GM21360 (cell line): ENCODE measurements around the gene LRRC41.

Experiments
- ATAC-seq: cut with Tn5 transposase; IDR thresholded peaks from one replicate; pipeline ENCODE4 v1.9.1; 2021; ENCODE audit warnings: mild to moderate bottlenecking, moderate library complexity; ENCODE audit not compliant: unreplicated experiment

LRRC41 gene

DNA sequence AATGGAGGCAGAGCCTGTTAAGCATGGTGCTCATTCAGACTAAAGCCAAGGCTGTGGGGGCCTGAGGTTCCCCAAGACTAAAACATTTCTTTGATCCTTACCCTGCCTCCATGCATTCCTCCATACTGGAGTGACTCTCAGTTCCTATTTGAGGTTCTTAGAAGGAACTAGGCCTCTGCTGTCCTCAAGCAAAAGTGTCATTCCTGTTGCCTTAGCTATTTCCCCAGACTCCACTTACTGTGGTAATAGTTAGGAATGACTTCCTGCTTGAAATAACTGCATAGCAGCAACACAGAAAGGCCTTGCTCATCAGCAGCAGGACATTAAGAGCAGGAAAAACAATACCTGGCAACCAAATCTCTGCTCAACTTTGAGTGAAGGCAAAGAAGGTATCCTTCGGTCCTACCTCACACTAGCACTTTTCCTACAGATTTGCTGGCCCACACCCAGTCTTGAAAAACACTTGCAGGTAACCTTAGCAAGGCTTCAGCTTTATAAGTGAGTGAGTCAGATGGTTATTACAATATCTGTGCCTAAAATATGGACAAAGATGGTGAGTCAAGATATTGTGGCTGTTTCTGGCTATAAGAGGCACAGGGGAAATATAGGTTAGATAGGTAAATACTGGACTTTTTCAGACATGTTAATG is 14.8 kb downstream of the LRRC41 start:
- no peak for ATAC-seq

DNA sequence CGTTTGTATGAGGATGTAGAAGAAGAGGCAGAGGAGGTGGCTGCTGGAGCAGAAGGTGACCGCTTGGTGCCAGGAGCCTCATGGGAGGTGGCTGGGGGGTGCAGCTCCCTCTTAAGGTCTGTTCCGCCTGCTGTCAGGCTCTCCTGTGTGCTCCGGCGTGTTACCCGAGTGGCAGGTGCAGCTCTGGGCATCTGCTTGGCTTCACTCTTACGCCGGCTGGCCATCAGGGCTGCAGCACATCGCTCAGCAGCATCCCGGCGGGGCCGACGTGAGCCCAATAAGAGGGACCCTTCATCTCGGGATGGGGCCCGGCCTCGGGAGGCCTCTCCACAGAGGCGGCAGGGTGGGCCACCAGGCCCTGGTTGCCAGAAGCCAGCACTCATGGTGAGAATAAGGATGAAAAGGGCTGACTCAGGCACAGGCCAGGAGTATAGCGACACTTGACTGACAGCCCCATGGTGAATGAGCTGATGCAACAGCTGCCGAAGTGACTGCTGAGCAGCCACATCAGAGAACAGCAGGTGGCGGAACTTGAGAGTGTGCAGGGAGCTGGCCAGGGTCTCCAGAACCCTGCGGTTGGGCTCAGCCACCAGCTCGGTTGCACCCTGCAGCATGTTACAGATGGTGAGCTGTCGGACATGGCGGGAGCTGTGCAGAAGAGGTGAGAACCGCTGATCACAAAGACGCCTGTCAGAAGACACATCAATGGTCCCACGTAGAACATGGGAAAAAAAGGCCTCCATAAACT is 17.5 kb downstream of the LRRC41 start:
- ATAC-seq, result no peak

DNA sequence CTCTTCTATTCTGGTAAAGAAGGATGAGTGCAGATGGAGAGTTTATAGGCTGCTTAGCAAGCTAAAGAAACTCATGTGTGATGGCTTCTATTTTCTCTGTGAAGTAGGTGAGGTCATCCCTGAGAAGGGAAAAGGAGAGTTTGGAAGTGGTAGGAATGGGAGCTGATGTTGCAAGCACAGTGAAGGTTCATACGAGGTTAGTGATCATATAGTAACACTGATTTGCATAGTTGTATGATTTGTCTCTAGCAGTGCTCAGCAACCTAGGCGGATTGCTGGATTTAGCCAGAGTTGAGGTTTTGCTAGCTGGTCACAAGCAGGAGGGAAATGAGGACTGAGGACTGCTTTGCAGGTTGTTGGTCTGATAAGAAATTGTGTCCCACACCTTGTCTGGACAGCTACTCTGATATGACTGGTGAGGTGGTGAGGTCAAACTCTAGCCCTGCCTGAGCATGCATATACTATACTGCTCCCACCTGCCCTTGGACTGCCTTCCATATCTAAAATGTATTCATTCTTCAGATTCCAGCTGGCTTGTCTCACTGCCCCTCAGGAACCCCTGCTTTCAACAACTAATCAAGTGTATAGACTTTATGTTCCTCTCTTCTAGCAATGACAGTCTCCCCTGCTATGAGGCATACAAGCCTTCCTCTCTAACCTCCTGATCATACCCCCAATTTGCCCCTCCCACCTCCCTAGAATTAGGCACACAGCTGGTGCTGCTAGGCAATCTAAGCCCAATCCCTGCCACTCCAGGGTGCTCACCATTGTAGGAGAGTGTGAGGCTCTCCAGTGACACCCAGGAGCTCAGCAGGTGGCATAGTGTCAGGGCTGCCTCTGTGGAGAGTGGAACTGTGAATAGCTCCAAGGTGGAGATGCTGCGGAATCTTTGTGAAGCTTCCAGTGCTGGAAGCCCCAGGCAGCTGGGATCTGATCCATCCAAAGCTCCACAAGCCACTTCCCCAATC is 18.5 kb downstream of the LRRC41 start:
- no peak for ATAC-seq

DNA sequence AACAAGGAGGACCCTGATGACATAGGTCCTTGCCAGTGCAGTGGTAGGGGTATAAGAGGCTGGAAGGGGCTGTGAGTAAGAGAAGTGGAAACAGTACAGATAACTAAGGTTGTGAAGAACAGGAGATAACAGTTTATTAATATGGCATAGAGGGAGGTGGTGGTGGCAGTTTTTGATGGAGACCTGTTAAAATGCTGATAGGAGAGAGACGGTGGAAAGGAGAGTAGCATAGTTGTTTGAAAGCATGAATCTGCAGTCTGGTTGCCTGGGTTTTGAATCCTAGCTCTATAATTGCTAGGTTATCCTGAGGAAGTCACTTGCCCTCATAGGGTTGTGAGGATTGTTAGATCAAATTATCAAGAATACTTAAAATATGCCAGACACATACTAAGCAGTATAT is 19.4 kb downstream of the LRRC41 start:
- no peak for ATAC-seq

DNA sequence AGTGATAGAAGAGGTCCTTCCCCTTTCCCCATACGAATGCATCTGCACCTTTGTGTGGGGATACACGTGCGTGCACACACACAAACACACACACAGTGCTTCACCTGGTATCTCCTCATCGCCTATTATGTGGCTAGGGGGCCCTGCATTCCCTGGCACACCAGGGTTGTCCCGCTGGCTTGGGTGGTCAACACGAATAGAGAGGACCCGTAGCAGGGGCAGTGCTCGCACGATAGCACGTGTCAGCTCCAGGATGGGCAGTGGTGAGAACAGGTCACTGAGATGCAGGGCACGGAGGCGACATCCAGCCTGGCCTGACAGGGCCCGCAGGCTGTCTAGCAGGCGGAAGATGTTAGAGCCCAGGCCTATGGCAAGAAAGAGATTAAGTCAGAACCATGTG is 22.4 kb downstream of the LRRC41 start:
- no peak for ATAC-seq

DNA sequence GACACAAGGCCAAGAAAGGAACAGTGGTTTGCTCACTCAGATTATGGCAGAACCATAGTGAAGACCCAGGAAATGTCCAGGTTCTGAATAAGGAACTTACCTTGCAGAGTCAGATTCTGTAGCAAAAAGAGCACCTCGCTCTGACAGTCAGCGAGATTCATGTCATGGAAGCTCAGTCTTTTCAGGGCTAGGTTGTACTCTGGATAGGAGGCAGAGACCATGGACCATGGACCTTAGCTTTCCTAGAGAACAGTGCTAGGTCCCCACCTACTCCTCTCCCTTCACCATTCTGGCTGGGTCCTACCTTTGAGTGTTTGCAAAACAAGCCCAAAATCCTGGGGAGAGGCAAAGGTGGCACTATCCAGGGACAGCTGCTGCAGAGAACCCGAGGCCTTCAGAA is 23.3 kb downstream of the LRRC41 start:
- ATAC-seq, result no peak

DNA sequence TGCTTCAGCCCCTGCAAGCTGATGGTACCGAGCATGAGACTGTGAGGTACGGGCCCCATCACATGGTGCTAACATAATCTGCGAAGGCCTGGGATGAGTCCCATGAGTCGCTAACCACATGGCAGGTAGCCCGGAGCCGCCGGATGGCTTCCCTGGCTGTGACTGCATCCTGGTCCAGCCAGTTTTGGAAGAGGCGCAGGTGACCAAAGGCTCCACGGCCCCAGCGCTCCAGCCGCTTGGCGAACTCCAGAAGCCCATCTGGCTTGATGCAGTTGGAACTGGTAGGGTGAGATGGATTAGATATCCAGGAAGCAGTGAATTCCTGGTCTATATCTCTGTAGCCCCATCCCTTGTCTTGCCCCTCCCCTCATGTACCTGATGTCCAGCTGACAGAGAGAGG is 24.6 kb downstream of the LRRC41 start:
- no peak for ATAC-seq

DNA sequence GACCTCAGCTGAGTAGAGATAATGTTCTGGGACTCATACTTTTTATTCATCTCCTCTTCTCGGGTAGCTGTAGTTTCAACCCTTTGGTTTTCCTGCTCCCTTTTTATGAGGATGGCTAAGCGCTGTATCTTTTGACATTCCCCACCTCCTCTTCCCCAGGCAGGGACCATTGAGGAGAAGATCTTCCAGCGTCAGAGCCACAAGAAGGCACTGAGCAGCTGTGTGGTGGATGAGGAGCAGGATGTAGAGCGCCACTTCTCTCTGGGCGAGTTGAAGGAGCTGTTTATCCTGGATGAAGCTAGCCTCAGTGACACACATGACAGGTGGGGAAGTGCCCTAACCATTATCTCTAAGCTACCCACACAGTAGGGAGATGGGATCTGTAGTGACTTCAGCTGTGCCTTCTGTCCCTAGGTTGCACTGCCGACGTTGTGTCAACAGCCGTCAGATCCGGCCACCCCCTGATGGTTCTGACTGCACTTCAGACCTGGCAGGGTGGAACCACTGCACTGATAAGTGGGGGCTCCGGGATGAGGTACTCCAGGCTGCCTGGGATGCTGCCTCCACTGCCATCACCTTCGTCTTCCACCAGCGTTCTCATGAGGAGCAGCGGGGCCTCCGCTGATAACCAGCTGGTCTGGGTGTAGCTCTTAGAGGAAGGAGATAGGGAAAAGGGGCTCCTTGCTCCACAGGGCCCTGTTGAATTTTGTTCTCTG is 25.6 kb downstream of the LRRC41 start:
- ATAC-seq, result no peak

DNA sequence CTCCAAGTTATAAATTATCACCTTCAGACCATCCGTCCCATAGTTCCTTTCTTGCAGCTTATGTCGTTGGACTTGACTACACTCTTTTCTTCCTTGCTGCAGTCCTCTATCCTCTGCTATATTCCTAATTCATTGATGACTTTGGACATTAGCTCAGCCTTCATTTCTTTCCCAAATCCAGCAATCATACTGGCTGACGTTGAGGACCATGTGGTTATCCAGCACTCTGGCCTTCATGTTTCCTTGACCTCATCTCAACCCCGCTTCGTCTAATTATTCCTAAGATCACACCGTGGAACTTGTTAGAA is 28.4 kb downstream of the LRRC41 start:
- ATAC-seq, result no peak

DNA sequence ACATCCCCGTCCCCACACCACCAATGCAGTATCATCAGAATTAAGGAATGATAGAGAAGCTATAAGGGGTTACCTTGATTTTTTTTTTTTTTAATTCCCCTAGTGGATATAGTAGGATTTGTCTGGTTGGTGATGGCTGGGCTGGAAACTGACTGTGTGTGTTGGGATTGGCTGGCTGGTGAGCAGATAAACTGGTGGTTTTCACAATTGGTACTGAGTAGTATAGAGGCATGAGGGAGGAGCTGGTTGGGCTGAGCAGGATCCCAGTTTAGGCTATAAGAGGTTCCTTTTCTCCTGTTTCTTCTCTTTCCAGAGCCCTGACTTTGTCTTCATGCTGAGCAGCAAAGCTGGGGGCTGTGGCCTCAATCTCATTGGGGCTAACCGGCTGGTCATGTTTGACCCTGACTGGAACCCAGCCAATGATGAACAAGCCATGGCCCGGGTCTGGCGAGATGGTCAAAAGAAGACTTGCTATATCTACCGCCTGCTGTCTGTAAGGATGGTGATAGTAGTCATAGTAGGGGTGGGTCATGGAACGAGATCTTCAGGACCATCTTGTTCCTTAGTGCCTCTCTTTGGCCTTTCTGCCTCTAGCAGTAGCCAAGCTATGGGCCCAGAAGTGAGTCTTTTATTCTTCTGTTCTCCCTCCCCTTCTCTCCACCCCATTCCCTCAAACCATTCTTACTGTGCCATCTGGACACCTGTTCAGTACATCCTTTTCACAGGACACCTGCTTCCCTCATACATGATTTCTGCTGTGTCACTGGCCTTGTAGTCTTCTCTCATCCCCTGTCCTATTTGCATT is 29.0 kb downstream of the LRRC41 start:
- ATAC-seq, result no peak

DNA sequence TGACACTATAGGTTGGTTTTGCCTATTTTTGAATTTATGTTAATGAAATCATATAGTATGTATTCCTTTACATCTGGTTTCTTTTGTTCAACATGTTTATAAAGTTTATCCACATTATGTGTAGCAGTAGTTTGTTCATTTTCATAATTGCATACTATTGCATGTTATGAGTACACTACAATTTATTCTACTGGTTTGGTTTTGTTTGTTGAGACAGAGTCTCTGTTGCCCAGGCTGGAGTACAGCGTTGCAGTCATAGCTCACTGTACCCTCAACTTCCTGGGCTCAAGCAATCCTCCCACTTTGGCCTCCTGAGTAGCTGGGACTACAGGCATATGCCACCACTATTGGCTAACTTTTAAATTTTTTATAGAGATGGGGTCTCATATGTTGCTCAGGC is 34.8 kb downstream of the LRRC41 start:
- ATAC-seq, result no peak

DNA sequence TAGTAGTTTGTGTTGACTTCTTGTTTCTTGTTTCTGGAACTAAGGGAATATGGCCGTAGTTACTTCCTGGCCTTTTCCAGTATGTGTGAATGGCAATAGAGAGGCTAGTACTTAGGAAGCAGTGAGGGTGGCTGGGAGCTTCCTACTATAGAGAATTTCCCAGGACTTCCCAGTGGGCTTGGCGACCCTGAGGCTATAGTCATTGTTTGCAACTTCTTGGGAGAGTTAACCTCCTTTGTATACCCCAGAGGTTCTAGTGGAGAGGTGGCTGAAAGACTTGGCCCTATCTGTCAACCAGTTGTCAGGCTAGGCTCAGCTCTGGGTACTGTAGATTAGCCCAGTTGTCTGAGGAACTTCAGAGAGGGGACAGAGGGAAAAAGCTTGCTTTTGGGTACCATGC is 40.3 kb downstream of the LRRC41 start:
- no peak for ATAC-seq

DNA sequence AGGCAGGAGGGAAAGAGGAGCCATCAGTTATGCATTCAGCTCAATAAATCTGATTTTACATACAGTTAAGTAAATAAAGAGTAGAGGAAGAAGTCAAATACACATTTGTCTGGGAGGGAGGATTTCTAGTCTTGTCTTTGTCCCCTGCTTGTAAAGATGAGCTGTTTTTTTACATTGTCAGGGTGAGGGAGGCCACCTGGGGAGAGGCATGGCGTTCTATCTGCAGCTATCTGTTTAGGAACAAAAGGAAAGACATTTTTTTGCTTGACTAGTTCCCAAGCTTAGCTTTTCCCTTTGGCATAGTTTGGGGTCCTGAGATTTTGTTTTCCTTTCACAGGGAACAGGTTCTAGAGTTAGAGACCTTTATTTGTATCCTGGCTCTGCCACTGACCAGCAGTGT is 40.9 kb downstream of the LRRC41 start:
- ATAC-seq, result no peak

DNA sequence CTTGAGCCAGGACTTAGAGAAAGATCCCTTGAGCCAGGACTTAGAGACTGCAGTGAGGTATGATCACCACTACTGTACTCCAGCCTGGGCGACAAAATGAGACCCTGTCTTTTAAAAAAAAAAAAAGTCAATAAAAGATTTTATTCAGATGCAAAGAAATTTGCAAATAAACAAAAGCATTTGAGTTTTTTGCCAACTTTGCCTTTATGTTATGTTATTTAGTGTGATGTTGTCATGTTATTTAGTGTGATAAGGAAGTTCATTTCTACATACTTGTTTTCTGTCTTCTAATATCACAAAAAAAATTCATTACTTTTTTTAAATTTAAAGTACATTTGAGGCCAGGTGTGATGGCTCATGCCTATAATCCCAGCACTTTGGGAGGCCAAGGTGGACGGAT is 46.9 kb downstream of the LRRC41 start:
- ATAC-seq, result no peak

DNA sequence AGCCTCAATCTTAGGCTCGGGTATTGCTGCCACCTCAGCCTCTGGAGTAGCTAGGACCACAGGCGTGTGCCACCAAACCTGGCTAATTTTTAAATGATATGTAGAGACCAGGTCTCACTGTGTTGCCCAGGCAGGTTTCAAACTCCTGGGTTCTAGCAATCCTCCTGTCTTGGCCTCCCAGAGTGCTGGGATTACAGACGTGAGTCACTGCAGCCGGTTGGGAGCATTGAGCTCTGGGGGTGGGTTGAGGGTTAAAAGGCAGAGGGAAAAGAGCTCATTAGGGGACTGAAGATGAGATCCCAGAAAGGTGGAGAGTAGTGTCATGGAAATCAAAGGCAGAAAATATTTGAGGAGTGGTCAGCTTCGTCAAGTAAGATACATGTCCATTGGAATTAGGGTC is 48.7 kb downstream of the LRRC41 start:
- no peak for ATAC-seq

DNA sequence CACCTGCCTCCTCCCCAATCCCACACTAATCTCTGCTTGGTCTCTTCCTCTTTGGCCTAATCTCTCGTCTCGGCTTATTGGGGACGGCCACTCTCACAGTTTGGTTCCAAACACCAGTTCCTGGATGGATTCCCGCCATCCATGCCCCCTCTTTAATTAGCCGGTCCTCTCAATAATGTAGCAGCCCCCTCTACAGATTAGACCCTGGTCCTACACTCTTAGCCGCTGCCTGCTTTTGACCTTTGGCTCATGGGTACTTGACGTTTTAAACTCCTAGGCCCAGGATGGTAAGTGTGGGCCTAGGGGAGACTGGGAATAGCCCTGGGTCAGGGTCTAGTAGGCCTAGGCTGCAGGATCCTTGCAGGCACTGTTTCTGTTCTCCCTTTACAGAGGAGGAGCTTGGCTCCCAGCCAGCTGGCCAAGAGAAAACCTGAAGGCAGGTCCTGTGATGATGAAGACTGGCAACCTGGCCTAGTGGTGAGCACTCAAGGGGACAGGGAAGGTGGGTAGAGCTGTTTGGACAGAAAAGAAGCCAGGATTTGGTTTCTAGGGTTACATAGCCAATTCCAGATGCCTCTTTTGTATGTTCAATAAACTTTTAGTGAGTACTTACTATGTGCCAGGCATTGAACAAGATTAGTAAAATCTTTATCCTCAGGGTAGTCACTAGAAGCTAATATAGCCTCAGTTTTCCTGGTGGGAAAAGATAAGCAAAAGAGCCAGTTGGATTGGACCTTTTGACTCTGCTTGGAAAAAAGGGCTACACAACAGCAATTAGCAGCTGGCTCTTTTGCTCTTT is 55.1 kb downstream of the LRRC41 start:
- no peak for ATAC-seq

DNA sequence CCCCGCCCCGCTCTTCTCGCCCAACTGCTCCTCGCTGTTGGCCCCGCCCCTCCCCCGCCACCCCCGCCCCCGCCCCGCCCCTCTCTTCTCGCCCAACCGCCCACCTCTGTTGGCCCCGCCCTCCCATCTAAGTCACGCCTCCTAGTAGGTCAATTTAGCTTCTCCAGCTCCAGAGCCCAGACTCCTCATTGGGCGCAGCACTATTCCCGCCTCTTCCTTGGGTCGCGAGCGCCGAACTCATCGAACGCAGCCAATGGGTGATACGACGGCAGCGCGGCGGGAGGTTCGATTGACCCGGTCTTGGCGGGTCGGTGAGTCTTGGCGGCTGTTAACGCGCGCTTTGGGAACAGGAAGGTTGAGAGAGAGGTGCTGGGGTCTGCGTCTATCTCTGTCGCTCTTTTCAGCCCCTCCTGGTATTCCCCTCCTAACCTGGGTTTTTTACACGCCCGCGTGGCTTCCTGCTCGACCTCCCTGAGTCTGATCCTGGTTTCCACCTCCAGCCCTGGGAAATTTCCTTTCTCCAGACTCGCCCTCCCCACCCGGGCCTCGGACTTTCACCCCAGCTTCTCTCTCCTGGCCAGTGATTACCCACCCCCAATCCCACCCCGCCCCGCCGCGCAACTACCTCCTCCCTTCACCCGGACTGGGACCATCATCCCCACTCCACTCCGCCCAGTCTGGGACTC is 55.8 kb downstream of the LRRC41 start, which contains the start of gene RAD54L:
Gene RAD54L, plus strand, starts transcription at position 328 of the 686 bp plus-strand sequence. CDS start 643 bp downstream, outside the sequence.
- ATAC-seq, result peak; percentile 91

DNA sequence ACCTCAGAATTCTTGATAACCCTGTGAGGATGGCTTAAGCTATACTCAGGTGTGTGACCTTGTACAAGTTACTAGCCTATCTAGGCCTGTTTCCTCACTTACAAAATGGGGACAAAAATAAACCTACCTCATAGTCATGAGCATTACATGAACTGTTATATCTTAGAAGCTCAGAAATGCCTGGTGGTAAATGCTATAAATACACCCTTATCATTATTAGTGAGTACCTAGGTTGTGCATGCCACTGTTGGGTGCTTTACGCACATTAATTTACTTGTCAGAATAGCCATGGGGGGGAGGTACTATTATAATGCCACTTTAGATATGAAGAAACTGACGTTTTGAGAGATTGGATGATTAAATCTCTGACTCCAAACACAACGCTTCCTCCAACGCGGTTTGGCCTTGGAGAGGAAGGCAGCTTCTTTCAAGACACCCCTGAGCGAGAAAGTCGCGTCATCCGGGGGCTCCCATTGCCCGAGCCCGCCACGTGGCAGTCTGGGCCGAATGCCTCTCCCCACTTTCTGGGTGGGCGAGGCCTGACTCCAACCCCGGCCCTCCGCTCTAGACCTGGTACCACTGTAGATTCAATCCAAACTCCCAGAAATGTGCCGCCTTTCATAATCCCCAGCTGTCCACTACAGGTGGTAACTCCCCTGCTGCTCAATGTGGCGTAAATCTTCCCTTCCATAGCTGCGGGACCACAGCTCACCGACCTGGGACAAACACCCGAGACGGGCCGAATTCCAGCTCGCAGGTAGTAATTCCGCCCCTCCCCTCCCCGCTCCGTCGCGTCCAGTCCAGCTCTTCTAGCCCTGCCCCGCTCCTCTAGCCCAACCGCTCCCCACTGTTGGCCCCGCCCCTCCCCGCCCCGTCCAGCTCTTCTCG is 56.6 kb downstream of the LRRC41 start:
- ATAC-seq, result peak; percentile 55
